DMS 273 treated with DMSO at 0.1 percent for 48 hours (cell line): Measurements from ENCODE around the gene KRT222.
A peak's percentile ranks its signal among the peaks of the same experiment; 100 is the strongest.

Experiments
- DNase-seq: peaks from one replicate; lab custom pipeline; 2025; lab: John Stamatoyannopoulos, UW

The KRT222 gene

DNA sequence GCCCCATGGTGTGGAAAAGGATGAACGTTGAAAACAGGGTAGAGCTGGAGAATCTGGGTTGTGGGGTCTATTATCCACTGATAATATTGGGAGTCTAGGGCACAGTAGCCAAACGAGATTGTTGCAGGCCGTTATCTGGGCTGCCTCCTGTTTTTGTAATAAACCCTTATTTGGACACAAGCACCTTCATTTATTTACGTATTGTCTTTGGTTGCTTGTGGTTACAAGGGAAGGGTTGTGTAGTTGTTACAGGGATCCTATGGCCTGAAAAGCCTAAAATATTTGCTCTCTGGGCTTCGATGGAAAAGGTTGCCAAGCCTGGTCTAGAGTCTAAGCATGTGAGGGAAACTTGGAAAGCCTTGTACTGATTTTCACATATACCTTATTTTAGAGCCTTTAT, 13.0 kb downstream of the KRT222 start:
- no peak for DNase-seq

DNA sequence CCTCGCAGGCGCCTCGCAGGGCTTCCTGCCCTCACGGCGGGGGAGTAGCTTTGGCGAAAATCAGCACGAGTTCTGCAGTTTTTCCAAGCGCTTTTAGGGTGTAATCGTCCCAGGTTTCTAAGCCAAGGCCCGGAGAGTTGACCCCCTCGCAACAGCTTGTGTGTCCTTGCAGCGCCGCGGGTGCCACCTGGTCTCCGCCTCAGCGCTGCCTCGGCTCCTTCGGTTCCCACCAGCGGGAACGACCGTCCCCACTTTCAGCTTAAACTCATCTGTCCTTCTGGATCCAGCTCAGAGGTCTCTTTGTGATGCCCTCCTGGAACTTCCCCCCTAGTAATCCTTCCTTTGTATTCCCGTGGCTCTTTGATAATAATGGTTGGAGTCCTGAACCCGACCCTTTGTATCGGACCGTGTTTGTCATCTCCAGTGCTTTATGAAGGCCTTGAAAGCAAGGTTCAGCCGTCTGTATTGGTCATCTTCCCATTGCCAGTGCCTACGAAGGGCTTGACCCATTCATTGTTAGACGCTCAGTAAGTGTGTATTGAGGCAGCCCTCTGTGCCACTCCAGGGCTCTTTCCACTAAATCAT, 16.5 kb downstream of the KRT222 start:
- peak; percentile 31 for DNase-seq

DNA sequence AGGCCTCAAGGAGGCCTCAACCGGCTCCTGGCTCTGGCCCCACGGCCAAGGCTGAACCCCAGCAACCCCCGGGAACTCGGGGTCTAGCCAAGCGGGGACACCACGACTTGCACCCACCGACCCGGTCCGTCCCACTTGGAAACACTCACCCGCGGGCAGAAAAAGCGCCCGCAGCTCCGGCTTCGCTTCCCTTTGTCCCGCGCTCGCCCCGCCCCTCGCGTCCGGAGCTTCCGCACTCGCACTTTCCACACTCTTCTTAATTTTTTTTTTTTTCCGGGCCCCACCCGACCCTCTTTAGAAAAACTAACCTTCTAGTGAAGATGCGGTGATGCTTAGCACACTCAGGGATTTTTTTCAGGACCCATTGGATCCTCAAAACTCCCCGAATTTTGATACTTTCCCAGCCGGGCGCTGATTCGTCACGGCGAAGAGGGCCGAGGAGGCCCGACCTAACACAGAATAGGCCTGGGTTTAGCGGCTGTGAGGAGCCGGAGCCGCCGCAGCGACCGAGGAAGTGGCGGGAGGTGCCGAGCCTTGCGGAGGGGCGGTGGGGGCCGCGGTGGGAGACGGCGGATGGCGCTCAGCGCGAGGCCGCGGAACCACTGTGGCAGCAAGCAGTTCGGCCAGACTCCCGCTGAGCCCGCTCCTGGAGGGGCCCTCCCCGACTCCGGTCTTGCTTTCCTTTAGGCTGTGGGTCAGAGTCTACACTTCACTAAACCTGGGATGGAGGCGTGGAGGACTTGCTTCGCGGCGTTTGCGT, 17.2 kb downstream of the KRT222 start, which contains the start of gene SMARCE1:
Gene SMARCE1 (minus strand): TSS at position 195 of the 760 bp plus-strand sequence. CDS start 2,016 bp downstream, outside the sequence.
- DNase-seq = peak; percentile 31

DNA sequence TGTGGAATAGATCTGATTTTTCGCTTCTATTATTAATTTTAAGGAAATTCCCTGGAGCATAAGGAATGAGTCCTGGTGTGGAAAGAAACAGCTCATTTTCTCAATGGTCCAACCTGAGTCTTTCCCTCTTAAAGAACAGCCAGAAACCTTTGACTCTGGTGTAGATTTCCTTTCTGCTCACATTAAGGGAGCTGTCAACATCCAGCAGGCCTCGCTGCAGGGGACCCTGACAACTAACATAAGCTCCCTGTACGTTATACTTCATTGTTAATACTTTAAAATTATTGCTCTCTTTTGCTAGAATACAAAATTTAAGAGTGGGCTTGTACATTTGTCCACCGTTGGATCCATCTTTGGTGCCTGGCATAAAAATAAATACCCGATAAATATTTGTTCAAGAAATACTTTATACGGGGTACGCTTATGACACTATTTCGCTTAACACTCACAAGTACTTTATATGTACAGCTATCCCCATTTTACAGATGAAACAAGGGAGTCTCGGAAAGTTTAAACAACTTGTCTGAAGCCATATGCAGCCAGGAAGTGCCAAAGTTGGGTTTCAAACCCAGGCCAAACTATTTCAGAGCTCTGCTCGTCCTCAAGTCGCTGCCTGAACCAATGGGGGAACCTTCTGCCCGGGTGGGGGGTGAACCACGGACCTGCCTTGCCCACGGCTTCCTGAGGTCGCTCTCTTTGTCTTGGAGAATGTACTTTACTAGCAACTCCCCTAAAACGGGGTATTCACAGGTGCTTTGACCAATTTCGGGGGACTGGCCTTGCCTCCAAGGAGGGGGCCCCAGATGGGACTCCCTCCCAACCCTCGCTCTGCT, 18.0 kb downstream of the KRT222 start:
- DNase-seq = no peak

DNA sequence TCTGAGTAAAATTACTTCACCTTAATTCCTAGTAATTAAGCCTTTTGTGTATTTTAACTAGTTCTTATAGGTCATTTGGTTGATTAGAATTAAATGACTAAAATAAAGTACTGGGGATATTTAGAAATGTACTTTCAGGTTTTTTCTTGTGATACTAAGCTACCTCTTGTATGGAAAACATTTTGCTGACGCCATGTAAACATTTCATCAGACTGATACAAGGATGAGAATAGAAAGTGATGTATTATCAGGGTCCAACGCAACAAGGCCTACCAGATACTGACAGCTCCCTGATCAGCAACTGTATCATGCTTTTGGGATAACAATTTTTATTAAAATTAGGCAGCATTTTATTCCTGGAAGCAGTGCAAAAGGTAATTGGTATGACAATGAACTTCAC, 19.0 kb downstream of the KRT222 start:
- DNase-seq = no peak

DNA sequence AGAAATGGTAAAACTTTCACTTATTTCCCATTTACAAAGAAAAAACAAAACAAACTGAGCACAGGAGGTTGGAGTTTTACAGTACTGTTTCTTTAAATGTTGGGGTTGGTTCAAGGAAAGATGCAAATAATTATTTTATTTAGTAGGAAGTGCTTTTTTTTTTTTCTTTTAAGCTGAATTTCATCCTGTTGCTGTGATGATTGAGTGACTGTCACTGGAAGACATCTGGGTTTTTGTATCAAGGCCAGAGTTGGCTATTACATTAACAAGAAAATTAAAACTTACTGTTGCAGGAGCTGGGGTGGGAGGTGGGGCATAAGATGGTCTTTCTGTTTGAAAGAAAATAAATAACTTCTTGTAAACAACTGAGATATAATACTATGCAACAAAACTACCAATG, 19.7 kb downstream of the KRT222 start:
- DNase-seq = no peak

DNA sequence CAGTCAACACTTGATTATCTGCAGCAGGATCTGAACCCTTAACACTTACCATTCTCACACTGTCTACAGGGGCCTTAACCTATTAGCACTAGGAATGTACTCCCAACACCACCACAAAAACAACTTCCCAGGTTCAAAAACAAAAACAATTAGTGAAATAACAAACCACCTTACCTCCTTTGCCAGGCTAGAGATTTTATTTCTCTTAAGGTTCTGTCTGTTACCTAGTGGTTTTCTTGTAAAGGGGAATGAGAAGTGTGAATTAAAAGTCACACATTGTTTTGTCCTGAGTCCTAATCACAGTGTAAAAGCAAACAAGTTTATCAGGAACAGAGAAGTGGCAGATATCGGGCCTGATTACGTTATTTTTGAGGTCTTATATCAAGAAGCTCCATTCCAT, 27.0 kb downstream of the KRT222 start:
- no peak for DNase-seq

DNA sequence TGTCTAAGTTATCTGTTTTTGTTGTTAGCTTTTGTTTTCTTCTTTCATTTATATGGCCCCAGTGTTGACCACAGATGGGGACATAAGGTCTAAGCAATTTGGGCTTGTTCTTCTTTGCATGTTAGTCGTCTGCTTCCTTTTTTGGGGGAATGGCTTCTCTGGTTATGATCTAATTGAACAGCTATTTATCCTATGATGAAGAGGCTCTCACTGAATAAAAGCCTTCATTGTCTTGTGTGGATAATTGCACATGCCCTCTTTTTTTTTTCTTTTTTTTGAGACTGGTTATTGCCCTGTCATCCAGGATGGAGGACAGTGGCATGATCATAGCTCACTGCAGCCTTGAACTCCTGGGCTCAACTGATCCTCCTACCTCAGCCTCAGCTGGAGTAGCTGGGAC, 31.1 kb downstream of the KRT222 start:
- DNase-seq = no peak

DNA sequence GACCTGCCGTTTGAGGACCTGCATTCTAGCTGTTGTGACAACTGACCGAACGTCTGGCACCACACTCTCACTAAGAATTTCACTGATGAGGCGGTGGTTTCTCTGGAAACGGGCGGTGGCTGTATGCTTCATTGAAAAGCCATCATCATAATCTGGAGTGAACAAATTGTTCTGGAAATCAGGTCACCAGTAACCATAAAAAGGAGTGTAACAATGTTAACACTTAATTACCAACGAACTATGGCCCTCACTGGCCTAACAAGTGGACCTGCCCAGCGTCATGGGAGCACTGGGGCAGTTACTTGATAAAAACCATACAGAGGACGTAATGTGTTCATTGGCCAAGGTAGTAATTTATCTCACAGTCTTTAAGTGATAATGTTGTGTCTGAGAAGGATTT, 32.8 kb downstream of the KRT222 start:
- DNase-seq = no peak

DNA sequence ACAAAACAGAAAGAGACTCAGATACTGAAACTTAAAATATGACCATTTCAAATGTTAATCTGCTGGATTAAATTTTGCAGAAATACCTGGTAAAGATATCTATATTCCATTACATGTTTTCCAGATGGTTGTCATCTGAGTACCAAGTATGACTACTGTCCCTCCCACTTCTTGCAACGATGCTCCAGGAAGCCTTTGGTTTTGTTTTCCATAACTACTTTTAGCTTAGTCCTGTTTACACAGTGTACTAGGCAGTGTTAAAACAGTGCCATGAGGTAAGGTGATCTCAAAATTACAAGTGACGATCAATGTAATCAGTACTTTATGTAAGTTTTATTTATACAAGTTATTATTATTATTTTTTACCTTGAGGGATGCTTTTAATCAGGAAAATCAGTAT, 35.1 kb downstream of the KRT222 start:
- DNase-seq = no peak

DNA sequence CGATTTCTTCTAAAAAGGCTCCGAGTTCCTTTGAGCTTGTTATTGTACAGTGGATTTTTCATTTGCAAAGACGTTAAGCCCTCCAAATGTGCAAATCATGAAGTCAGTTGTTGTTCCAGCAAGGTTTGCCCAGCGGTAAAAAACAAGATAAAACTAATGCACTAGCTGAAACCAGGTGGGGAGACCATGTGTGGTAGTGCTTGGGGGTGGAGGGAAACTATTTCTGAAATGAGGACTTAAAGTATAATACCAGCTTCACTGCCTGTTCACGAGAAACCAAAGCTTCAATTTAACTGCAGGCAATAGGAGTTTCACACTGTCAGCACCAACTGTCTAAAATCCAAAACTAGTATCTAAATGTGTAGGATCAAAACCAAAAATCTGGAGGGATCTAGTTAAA, 39.7 kb downstream of the KRT222 start:
- DNase-seq = no peak

DNA sequence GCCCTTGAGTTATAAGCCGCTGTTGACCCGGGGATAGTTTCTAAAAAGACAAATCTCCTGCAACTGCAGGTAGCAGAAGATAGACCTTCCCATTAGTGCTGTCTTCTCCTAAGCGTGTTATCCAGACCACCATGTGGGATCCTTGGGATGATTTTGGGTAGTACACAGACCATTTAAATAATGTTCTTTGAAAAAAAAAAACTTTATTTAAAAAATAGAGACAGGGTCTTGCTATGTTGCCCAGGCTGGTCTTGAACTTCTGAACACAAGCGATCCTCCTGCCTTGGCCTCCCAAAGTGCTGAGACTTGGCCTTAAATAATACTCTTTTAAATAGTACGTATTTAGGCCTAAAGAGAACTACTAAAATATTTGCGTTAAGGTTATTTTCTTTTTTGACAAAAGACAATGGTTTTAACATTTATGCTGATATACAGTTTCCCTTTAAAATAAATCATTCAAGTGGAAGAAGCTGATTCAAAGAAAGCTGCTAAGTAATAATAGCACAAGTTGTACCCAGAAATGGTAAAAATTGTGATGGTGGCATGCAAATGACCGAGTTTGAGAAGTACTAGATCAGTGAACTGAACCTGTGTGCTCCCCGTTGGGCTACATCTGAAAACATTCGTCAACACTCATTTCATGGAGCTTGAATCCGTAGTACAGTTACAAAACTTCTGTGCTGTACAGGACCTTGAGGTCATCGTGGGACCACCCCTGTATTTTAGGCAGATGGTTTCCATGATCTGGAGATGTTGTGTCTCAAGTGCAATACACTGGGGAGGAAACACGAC, 41.4 kb downstream of the KRT222 start:
- no peak for DNase-seq

DNA sequence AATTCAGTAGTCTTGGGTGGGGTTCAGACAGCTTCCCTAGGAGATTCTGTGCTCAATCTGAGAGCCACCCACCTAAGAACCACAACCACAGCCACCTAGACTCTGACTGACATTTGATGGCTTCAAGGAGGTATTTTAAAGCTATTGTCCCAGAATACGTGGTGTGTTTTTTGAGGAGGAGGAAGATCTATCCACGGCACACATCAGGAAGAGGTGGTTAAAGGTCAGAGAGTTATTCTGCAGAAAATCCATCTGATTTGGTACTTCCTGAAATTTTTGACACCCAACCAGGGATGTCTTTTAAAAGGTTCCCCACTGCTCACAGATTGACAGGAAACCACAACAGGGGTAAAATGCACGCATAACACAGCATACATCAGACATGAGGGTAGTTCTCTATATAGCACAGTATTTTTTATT, 42.5 kb downstream of the KRT222 start:
- no peak for DNase-seq

DNA sequence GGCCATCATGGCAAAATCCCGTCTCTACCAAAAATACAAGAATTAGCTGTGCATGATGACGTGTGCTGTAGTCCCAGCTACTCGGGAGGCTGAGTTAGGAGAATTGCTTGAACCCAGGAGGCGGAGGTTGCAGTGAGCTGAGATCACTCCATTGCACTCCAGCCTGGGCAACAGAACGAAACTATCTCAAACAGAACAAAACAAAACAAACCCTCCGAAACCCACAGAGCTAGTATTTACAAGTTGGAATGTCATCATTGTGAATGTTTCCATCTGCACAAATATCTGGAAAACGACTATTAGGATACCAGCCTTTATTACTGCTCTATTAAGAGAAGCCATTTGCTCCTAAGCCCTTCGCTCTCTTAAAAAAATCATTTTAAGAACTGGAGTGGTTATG, 43.4 kb downstream of the KRT222 start:
- no peak for DNase-seq

DNA sequence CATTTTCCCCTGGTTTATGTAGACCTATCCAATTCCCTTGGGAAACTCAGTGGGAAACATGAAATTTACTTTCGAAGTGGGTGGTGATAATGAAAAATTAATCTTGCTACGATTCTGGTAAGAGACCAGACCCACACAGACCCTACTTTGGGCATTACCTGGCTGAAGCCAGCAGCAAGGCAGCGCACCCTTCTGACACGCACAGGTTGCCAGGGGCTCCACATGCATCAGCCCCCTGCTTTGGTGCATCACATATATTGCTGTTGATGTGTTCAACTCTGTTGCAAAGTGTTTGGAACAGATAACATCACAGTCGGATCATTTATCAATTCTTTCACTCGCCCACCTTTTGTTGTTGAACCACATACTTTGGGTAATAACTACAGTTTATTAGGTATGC, 44.0 kb downstream of the KRT222 start:
- no peak for DNase-seq

DNA sequence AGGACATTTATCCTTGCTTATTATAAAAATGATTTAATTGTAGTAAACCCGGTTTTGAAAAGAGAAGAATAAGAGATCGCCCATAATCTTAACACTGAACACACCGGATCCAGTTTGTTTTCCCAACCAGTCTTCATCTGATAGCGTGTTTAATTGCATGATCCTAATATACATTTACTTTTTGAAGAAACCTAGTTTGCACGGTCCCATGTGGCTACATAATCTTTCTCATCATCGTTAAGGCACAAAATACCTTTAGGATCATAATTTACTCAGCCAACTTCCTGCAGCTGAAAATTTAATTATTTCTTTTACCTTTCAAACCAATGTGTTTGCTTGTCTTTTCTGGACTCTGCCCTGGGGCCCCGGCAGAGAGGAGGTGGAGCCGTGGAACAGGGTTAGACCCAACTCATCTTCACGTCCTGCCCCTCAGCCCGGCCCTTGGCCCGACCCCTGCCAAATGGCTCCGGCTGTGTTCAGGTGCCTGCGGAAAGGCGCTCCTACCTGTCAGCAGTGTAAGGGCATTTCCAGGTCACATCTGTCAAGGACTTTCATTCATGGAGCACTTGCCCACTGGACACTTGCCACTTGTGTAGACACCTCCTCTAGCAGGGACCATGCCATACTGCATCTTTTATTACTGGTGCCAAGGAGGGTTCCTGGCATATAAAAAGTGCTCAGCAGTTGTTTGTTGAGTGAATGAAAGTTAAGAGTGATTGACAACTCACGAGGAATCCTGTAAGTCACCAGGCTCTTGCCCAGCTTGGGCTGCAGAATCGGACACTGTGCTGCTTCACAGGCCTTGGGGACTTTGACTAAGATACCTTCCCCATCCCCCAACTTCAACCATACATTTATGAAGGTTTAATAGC, 46.0 kb downstream of the KRT222 start:
- no peak for DNase-seq

DNA sequence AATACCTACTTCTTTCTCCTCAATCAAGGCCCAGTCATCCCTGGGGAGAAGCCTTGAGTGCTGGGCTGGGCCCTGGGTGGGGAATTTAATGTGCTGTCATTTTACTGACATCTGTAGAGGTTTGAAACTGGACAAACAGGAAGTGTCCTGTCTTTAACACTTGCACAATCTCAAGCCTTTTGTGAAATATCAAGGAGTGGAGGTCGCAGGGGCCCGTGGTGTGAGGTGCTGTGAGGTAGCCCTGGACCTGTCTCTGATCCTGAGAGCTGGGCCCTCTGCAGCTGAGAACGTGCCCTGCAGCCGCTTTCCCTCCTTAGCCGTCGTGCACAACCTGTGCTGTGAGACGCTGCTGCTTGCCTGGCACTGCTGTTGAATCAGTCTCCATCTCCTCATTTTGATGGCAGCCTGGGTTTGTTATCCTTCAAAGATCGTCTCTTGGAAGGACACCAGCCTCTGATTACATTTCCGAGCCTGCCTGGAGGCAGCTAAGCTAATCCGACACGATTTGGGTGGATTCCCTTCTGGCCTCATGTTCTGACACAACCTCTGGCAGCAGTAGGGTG, 47.2 kb downstream of the KRT222 start:
- no peak for DNase-seq

DNA sequence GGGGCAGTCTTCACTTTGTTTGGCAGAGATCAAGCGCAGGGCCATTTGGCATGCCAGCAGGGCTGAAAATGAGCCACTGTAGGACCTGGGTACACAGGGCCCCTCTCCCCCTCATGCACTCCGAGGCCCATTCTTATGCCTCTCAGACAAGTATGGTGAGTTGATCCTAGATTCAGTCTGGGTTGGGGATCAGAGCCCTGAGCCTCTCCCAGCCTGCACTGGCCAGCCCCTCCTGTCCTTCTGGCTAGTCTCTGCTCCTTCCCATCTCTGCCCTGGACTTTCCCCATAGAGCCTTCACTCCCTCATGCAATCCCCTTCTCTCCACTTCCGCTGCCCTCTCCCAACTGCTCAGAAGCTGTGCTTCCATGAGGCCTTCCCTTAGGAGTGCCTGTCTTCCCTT, 48.4 kb downstream of the KRT222 start:
- DNase-seq = no peak

DNA sequence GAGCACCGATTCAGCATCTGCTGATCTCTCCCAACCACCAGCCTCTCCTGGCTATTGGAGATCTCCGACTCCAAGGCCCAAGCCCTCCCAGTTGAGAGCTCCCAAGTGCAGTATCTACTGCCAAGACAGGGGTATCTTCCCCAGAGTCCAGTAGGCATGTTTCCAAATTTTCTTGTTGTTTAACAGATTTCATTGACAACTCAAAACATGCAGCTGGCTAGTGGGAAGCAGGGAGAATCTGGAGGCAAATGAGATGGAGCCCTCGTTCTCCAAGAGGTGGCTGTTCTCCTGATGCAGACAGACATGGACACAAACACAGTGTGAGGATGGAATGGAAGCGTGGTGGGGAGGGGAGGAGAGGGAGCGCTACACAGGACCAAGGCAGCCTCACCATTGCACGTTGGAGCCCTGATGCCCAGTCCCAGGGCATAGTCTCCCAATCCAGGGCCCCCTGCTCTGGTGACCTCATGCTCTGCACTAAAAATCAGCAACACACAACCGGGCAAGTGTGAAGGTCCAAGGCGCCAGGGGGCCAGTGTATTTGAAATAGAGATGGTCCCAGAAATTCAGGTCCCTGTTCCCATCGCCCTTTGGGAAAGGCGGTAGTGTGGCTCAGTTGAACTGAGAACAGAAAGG, 49.0 kb downstream of the KRT222 start:
- no peak for DNase-seq
